ENCODE measurements around the gene ZBTB6. TPM values are rescaled to one million over a fixed set of nuclear protein-coding genes. Genes with fewer than 3 reads are reported as not detected.

The ZBTB6 gene
- total RNA-seq, 4 donors from 2014 or later: 5.2 to 10.1 (median 8.7) TPM

DNA sequence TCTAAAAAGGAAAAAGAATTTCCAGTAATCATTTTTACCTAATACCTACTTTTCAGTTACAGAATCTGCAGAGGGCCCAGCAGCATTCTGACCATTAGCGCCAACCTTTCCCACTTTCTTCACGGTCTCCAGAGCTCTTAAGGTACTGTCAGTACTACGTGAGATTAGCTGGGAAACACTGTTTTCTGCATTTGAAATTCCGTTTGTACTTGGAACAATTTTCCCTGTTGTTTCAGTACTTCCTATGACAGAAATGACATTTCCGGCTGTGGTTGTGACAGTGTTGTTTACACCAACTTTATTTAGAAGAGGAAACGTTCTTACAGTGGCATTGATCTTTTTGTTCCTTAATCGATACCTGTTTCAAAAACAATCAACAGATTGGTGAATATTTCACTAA is 47.8 kb downstream of the ZBTB6 start:
- Histone ChIP-seq H3K36me3 (peaks cover 0 to 19% (median 5%) of the 10 kb centered on the region in 4 donors), H3K9me3 (no peaks in the 10 kb centered on the region), H3K27me3 (no peaks in the 10 kb centered on the region), H3K4me3 (no peak overlapping the region), H3K4me1 (no peaks in the 10 kb centered on the region), H3K27ac (no peak overlapping the region)
- 84 to 94% methylated on average over 7 of the region's 7 CpGs for WGBS, 2 donors (ENCODE audit: low coverage in 1 of 2)
- intact Hi-C loops (cut with DNase I; ENCODE audit: low total_unique reads) (no loop called here), in situ Hi-C loops (cut with MboI; ENCODE audit: low pct_ligation_motif_present in 1 of 4, low pct_unique_long_range_greater_than_20kb in 1 of 4, low sequenced_read_pairs in 3 of 4) (no loop called here)
- TF ChIP-seq EP300 (IDR thresholded peaks at IDR 0.05; ENCODE audit: low read depth): no peak
- TF ChIP-seq POLR2AphosphoS5 (IDR thresholded peaks at IDR 0.05): no peak
- no peak for TF ChIP-seq POLR2A (IDR thresholded peaks at IDR 0.05)
- TF ChIP-seq, protein P1, sequence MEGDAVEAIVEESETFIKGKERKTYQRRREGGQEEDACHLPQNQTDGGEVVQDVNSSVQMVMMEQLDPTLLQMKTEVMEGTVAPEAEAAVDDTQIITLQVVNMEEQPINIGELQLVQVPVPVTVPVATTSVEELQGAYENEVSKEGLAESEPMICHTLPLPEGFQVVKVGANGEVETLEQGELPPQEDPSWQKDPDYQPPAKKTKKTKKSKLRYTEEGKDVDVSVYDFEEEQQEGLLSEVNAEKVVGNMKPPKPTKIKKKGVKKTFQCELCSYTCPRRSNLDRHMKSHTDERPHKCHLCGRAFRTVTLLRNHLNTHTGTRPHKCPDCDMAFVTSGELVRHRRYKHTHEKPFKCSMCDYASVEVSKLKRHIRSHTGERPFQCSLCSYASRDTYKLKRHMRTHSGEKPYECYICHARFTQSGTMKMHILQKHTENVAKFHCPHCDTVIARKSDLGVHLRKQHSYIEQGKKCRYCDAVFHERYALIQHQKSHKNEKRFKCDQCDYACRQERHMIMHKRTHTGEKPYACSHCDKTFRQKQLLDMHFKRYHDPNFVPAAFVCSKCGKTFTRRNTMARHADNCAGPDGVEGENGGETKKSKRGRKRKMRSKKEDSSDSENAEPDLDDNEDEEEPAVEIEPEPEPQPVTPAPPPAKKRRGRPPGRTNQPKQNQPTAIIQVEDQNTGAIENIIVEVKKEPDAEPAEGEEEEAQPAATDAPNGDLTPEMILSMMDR (IDR thresholded peaks at IDR 0.05): no peak
- no peak for DNase-seq

DNA sequence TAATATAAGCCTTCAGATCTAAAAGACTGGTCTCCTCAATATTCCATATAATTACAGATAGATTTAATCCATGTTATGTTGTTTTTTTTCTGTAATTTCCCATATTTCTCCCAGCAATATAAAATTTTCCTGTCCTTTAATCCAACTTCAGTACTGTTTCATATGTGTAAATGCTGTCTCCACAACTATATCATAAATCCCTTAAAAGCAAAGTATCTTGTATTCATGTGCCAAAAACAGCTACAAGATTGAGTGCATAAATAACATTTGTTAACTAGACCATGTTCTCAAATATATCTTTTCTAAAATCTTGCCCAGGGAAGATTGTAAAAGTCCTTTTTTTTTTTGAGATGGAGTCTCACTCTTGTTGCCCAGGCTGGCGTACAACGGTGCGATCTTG is 49.7 kb downstream of the ZBTB6 start:
- no peaks in the 10 kb centered on the region for H3K4me1 ChIP-seq
- H3K27me3 ChIP-seq: no peaks in the 10 kb centered on the region
- no peaks in the 10 kb centered on the region for H3K9me3 ChIP-seq
- no peak for TF ChIP-seq POLR2A (IDR thresholded peaks at IDR 0.05)
- no peak for TF ChIP-seq POLR2AphosphoS5 (IDR thresholded peaks at IDR 0.05)
- no peak for TF ChIP-seq EP300 (IDR thresholded peaks at IDR 0.05; ENCODE audit: low read depth)
- TF ChIP-seq, protein P1 (IDR thresholded peaks at IDR 0.05): no peak
- H3K4me3 ChIP-seq: no peak overlapping the region
- no peak for DNase-seq
- 93% methylated on average over 3 of the region's 3 CpGs; no CpG with 5 or more reads in 1 of the 2 donors for WGBS, 2 donors (ENCODE audit: low coverage in 1 of 2)
- intact Hi-C loops (cut with DNase I; ENCODE audit: low total_unique reads): no loop called here
- no peak overlapping the region for H3K27ac ChIP-seq
- peaks cover 0 to 25% (median 6%) of the 10 kb centered on the region in 4 donors for H3K36me3 ChIP-seq
- in situ Hi-C loops (cut with MboI; ENCODE audit: low pct_ligation_motif_present in 1 of 4, low pct_unique_long_range_greater_than_20kb in 1 of 4, low sequenced_read_pairs in 3 of 4): no loop called here

GRCh38 chr9:122860319-122861142 is 52.6 kb downstream of the ZBTB6 start:
- Histone ChIP-seq H3K36me3 (peaks cover 0 to 50% (median 14%) of the 10 kb centered on the region in 4 donors), H3K27ac (no peak overlapping the region)
- WGBS, 2 donors (ENCODE audit: low coverage in 1 of 2): 94 to 97% methylated on average over 5 to 8 of the region's 8 CpGs

More at GRCh38 chr9:122860319-122861142, 52.6 kb downstream of the ZBTB6 start:
- Histone ChIP-seq H3K27me3 (no peaks in the 10 kb centered on the region), H3K4me3 (no peak overlapping the region), H3K9me3 (no peaks in the 10 kb centered on the region), H3K4me1 (no peaks in the 10 kb centered on the region)
- TF ChIP-seq POLR2AphosphoS5 (IDR thresholded peaks at IDR 0.05): no peak
- in situ Hi-C loops (cut with MboI; ENCODE audit: low pct_ligation_motif_present in 1 of 4, low pct_unique_long_range_greater_than_20kb in 1 of 4, low sequenced_read_pairs in 3 of 4): no loop called here
- intact Hi-C loops (cut with DNase I; ENCODE audit: low total_unique reads): no loop called here
- DNase-seq: no peak

Small RNA genes within 50 kb of the gene (small RNA-seq; reads per million reads assigned to genes)
- gene RNY1P15 (0 reads per million in 4 donors), gene SNORD90 (1,568 to 6,562 (median 5,597) reads per million in 4 donors)

Other genes starting within 250 kb of the ZBTB6 start
- gene OR1L3, start 238.2 kb downstream of the ZBTB6 start, total RNA-seq: not detected
- gene OR1L4, start 189.3 kb downstream of the ZBTB6 start, total RNA-seq: not detected
- gene OR1L6, start 171.0 kb downstream of the ZBTB6 start, total RNA-seq: not detected
- not detected for gene OR5C1, start 124.4 kb downstream of the ZBTB6 start, total RNA-seq
- not detected for gene OR1K1, start 113.2 kb downstream of the ZBTB6 start, total RNA-seq
- 10 to 100 TPM in 3 of 4 donors, 1 to 10 TPM in 1; 4.6 to 16.4 (median 12.8) TPM for gene PDCL, start 84.7 kb downstream of the ZBTB6 start, total RNA-seq
- gene RC3H2, start 8.0 kb downstream of the ZBTB6 start, total RNA-seq: 100 to 1,000 TPM in 1 of 4 donors, 10 to 100 TPM in 3; 42.5 to 163 (median 54.7) TPM
- 10 to 100 TPM in 1 of 4 donors, 1 to 10 TPM in 3; 6.7 to 18.5 (median 8.0) TPM for gene ZBTB26, start 18.2 kb upstream of the ZBTB6 start, total RNA-seq
- 100 to 1,000 TPM in 2 of 4 donors, 10 to 100 TPM in 2; 56.1 to 114 (median 88.9) TPM for gene RABGAP1, start 27.7 kb upstream of the ZBTB6 start, total RNA-seq
- gene GPR21, start 120.3 kb upstream of the ZBTB6 start, total RNA-seq: 1 to 10 TPM in 1 of 4 donors, not detected in 3; 3.0 TPM